ENCODE results near the gene AP2S1.
A peak's percentile ranks its signal among the peaks of the same experiment; 100 is the strongest.

GRCh38 chr19:46850228-46851203 lies at the start of gene AP2S1:
- TF ChIP-seq CTCF (IDR thresholded peaks at IDR 0.05): peak in 1 of 7 experiments; percentile 19
- peak in 2 of 3 donors; percentile 82 to 85 for TF ChIP-seq POLR2A (IDR thresholded peaks at IDR 0.05)

Measured in body of pancreas (tissue), 4 donors.